DMS 273 treated with DMSO at 0.1 percent for 48 hours (cell line): ENCODE measurements around the gene LEFTY1.
"Not testable (repeated sequence)": the region's sequence is repeated elsewhere in the genome, so short reads cannot be mapped to it uniquely, and the experiment has no call there.

Source experiments
- DNase-seq: peaks from one replicate; lab custom pipeline; 2025; lab: John Stamatoyannopoulos, UW

The LEFTY1 gene, protein sequence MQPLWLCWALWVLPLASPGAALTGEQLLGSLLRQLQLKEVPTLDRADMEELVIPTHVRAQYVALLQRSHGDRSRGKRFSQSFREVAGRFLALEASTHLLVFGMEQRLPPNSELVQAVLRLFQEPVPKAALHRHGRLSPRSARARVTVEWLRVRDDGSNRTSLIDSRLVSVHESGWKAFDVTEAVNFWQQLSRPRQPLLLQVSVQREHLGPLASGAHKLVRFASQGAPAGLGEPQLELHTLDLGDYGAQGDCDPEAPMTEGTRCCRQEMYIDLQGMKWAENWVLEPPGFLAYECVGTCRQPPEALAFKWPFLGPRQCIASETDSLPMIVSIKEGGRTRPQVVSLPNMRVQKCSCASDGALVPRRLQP

DNA sequence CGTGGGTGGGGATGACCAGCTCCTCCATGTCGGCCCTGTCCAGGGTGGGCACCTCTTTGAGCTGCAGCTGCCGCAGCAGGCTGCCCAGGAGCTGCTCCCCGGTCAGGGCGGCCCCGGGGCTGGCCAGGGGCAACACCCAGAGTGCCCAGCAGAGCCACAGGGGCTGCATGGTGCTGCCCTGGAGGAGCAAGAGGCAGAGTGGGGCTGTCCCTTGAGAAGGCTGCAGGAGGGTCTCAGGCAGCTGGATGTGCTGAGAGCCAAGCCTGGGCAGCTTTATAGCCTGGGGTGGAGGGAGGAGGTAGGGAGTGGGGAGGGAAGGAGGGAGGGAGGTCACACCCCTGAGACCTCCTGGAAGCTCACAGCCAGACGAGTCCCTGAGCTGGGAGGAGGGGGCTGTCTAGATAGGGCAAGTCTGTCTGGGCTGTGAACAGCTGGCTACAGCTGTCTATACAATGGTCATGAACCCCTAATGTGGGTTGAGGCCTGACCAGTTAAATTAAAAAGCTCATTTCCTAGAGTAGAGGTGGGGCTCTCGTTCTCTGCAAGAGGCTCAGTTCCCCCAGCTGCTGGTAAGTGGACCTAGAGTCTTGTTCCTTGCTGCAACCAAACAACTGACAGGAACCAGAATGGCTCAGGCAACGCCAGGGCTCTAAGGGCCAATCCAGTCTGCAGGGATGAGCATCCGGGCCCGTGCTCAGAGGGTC is at the start of gene LEFTY1:
Gene LEFTY1 (minus strand): TSS at position 249 of the 704 bp plus-strand sequence. CDS start 80 bp downstream, at position 169.
- no peak for DNase-seq

DNA sequence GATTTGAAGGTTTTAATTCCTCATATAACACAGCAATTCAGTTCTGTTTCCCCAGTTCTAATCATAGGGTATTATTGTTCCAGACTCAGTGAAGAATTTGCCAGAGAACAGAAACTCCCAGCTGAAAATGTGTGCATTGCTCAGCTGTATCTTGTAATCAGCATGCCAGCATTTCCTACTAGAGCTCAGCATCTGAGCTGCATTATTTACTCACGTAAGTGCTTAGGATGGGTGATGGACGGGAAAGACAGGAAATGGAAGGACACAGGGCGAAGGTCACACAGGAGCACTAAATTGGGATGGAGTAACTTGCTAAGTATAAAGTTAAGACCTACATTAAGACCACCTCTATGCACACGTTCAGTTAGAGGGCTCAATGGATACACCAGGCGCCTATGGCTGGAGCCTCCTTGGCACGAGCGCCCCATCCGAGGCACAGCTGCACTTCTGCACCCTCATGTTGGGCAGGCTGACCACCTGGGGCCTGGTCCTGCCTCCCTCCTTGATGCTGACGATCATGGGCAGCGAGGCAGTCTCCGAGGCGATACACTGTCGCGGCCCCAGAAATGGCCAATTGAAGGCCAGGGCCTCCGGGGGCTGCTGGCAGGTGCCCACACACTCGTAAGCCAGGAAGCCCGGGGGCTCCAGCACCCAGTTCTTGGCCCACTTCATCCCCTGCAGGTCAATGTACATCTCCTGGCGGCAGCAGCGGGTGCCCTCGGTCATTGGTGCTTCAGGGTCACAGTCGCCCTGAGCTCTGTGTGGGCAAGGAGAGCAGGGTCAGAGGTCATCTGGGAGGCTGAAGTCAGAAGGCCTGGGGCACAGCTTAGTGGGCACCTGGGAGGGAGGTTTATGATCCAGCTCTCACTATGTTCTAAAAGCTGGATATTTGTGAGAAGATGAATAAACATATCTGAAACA is 48.4 kb upstream of the LEFTY1 start:
- DNase-seq: no peak

DNA sequence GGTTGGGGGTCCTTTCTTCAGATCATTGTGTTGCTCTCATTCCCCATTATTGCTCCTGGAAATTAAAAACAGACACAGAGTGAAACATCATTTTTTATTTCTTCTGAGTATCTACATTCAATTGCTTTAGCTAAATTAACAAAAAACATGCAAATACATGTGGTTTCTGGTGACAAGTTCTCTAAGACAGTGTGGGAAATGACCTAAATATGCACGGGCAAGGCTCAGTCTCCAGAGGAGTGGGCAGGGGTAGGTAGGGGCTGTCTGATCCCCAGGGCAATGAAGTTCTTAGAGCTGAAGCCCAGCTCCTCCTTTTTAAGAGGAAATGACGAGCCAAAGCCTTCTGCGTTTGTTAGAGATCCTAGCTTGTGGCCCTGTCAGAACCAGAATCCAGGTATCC is 47.6 kb upstream of the LEFTY1 start:
- DNase-seq: no peak

DNA sequence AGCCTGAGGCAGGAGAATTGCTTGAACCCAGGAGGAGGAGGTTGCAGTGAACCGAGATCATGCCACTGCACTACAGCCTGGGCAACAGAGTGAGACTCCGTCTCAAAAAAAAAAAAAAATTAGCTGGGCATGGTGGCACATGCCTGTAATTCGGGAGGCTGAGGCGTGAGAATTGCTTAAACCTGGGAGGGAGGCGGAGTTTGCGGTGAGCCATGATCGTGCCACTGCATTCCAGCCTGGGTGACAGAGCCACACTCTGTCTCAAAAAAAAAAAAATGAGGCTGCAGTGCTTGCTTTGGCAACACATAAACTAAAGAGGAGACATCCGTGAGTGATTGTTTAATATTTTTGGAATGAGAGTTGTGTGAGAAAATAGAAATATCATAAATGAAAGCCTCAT is 47.1 kb upstream of the LEFTY1 start:
- DNase-seq: not testable (repeated sequence)

DNA sequence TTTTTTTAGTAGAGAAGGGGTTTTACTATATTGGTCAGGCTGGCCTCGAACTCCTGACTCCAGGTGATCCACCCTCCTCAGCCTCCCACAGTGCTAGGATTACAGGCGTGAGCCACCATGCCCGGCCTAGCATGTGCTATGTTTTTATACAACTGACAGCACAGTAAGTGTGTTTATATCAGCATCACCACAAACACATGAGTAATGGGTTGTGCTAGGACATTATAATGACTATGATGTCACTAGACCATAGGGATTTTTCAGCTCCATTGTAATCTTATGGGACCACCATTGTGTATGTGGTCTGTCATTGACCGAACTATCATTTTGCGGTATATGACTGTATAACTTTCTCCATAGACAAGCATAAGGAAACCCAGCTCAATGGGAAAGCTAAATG is 45.8 kb upstream of the LEFTY1 start:
- no peak for DNase-seq

DNA sequence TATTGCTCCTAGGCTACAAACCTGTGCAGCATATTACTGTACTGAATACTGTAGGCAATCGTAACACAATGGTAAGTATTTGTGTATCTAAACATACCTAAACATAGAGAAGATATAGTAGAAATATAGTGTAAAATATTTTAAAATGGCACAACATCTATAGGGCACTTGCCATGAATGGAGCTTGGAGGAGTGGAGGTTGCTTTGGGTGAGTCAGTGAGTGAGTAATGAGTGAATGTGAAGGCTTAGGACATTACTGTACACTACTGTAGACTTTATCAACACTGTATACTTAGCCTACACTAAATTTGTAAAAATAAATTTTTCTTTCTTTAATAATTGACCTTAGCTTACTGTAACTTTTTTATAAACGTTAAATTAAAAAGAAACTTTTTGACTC is 44.1 kb upstream of the LEFTY1 start:
- DNase-seq: no peak

DNA sequence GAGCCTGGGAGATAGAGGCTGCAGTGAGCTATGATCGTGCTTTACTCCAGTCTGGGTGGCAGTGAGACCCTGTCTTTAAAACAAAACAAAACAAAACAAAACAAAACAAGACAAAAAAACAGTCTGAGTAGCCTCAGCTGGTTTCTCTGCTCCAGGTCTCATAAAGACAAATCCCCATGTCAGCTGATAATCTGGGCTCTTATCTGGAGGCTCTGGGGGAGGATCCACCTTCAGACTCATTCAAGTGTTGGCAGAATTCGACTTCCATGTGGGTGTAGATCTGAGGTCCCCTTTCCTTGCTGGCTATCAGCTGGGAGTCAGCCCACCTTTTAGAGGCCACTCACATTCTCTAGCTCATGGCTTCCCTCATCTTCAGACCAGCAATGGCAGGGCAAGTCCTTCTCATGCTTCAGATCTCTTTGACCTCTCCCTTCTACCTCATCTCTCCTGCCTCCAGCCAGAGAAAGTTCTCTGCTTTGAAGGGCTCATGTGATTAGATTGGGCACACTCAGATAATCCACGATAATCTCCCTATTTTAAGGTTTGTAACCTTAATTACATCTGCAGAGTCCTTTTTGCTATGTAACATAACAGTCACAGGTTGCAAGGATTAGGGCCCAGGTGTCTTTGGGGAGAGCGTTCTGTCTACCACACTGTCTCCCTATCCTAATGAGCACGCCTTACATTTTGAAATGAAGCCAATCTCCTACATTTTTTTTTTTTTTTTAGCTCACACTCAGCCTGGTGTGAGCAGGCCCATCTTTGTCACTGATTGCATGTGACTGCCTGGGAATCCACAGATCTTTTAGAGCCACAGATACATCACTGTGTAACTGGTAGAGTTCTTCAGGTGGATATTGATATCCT is 42.6 kb upstream of the LEFTY1 start:
- no peak for DNase-seq

DNA sequence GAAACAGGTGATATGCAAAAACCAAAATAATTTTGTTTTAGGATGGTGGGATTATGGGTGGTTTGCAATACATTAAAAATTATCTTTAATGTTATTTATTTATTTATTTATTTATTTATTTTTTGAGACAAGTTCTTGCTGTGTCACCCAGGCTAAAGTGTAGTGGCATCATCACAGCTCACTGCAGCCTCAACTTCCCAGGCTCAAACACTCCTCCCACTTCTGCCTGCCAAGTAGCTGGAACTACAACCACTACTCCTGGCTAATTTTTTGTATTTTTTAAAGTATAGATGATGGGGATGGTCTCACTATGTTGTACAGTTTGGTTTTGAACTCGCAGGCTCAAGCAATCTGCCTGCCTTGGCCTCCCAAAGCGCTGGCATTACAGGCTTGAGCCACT is 41.6 kb upstream of the LEFTY1 start:
- DNase-seq: no peak

DNA sequence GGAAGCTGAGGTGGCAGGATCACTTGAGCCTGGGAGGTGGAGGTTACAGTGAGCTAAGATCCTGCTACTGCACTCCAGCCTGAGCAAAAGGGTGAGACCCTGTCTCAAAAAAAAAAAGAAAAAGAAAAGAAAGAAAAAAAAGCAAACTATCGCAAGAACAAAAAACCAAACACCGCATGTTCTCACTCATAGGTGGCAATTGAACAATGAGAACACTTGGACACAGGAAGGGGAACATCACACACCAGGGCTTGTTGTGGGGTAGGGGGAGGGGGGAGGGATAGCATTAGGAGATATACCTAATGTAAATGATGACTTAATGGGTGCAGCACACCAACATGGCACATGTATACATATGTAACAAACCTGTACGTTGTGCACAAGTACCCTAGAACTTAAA is 40.5 kb upstream of the LEFTY1 start:
- DNase-seq: not testable (repeated sequence)

DNA sequence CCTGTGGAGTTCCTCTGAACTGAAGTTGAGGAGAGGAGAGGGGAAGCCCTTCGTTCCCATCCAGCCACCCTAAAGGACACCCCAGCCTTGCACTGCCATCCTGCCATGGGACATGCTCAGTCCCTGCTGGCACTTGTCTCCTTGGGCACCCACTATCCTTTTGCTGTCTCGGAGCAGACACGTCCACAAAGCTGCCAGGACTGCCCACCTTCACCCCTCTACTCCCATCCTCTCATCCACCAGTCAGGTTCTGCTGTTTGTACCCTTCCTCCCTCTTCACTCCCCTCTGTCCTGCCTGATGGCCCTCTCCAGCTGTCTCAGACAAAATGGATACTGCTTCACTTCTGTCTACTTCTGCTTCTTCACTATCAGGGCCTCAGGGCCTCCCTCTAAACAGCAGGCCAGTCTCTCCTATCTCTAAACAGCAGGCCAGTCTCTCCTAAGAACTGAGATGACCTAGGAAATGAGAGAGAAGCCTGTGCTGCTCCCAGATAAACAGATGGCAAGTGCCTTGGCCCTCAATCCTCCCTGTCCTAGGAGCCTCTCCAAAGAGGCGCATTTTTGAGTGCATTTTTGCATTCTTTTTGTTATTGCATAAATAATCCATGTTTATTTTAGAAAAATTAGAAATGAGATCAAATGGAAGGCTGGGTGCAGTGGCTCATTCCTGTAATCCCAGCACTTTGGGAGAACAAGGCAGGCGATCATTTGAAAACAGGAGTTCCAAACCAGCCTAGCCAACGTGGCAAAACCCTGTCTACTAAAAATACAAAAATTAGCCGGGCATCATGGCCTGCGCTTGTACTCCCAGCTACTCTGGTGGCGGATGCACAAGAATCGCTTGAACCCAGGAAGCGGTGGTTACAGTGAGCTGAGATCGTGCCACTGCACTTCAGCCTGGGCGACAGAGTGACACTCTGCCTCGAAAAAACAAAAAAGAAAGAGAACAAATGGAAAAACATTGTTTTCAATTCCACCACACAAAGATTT is 39.5 kb upstream of the LEFTY1 start:
- DNase-seq: peak; percentile 19

DNA sequence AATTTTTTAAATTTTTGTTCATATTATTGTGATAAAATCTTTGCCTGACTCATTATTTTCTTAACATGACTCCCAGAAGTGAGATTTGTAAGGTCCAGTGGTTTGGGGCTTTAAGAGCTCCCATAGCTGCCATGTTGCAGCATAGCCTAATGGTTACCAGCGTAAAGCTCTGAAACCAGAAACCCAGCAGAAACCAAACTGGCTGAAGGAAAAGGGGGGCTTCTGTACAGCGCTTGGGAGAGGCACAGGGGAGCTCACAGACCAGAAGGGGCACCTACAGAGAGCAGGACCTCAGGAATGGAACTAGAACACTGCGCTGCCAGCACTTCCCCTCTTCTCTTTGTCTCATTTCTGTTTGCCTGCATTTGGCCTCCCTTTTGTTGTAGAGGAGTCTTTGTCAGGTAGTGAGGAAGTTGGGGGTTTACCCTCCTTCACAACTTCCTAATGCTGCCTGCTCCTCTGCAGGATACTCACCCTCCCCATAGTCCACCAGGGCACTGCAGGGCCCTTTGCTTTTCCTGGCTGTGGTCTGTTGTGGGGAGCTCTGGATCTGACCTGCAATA is 37.7 kb upstream of the LEFTY1 start:
- DNase-seq: no peak

DNA sequence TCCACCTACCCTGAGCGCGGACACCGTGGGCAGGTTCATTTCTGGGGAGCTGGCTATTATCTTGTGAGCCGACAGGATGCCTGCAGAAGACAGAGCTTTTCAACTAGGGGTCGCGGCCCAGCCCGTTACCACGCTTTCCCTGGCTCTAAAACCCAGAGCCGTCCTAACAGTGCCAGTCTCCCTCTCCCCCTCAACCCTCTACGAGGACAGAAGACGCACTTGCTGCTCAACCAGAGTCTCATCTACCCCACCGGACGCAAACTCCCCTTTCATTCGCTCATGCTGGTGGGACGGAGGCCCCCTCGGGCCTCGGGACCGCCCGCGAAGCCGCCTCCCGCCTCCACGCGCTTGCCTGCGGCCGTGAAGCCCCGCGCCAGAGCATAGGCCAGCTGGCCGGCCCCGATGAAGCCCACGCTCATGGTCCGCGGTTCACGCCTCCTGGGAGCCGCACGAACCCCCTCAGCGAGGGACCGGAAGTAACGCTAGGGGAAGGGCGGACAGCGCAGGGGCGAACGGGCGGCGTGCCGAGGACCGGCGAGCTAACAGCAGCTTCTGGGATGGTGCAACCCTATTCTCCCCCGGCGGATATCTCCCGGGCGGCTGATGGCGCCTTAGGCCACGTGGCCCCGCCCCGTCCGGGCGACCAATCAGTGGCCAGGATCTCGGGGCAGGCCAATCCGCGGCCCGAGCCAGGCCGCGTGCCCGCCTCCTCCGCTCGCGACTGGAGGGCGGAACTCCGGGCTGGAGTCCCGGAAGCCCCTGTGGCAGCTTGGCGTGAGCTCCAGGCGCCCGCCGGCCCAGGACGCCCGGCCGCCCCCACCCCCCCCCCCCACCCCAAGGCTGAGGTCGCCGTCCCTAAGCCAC is 35.0 kb upstream of the LEFTY1 start, which contains the start of gene PYCR2:
Gene PYCR2 (minus strand): TSS at position 559 of the 864 bp plus-strand sequence. CDS start 140 bp downstream, at position 419.
- DNase-seq: peak; percentile 92

DNA sequence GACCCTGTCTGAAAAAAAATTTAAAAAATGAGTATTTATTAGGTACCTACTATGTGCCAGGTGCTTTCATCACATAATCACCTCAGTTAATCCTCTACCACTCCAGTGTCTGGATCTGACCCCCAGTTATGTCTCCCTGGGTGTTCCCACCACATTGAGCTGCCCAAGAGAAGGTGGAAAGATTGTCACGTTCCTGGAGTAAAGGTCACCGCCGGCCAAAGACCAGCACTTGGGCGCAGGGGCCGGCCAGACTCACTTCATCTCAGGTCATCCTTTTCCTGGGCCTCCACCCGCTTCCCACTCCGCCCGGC is 34.4 kb upstream of the LEFTY1 start:
- DNase-seq: no peak

DNA sequence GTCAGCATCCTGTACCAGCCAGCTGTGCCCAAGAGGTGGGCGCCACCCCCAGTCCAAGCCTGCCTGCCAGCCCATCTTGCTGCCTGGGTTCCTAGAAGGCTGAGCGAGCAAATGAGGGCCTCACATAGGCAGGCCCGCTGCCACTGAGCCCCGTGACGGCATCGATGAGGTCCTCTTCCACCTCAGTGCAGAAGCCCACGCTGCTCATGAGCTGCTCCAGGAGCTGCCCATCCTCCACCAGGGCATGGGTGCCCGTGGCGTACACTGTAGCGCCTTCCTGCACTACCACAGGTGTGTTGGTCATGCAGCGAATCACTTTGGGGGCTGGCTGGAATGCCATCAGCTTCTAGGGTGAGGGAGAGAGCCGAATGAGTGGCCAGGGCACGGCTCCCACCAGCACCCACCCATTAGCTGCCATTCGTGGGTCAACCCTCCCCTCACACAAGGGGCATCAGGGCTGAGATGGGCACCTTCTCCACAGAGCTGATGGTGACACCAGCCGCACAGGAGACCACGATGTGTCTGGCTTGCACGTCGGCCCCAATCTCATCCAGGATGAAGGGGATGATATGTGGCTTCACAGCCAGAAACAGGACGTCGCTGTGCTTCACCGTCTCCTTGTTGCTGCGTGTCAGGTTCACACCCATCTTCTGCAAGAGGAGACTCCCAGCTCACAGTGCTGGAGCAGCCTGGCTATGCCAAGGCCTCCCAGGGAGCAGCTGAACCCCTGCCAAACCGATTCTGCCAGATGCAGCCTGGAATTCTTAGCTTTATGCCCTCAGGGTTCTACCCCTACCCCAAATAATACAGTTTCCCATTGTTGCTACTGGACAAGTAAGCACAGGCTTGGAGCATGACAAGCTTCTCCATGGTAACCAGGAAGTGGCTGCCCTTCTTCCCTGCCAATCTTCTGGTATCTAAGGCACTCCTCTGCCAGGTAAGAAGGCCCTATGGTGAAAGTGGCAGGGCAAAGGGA is 33.1 kb upstream of the LEFTY1 start:
- no peak for DNase-seq

DNA sequence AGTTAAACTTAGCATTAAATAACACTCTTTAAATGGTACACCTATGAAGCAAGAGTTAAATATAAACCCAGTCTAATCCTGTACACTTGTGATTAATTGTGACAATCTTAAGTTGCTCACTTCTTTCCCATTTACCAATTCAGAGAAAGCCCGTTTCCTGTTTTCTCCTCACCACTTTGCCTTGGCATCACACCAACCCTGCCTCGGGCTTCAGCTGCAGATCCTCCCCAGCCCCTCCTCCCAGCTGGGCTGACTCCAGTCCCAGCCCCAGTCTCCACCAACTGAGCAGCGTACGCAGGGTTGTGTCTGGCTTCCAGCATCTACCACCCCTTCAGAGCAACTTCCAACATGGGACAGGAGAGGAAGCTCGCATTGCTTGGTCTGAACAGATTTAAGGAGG is 31.0 kb upstream of the LEFTY1 start:
- DNase-seq: no peak

DNA sequence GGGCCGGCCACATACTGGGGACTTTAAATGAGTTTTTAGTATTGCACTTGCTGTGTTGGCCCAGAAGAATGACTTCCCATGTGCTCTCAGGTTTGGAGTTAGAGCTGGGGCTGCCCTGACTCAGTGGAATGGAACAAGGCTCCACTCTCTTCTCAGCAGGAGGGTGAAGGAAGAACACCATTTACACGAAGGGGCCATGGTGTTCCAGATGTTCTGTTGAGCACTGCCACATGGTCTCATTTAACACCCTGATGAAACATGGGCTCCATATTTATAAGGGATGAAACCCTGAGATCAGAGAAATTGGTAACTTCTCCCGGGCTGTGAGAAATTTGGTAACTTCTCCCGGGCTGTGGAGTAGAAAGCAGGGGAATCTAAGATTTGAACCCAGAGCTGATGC is 29.3 kb upstream of the LEFTY1 start:
- no peak for DNase-seq

DNA sequence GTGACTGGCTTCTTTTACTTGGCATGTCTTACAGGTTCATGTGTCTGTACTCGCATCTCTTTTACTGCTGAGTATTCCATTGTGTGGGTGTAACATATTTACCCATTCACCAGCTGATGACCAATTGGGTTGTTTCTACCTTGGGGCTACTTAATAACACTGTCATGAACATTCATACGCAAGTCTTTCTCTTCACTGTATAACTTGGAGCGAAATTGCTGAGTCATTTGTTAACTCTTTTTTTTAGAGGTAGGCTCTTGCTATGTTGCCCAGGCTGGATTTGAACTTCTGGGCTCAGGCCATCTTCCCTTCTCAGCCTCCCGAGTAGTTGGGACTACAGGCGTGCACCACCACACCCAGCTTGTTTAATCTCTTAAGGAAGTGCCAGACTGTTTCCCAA is 28.6 kb upstream of the LEFTY1 start:
- no peak for DNase-seq

DNA sequence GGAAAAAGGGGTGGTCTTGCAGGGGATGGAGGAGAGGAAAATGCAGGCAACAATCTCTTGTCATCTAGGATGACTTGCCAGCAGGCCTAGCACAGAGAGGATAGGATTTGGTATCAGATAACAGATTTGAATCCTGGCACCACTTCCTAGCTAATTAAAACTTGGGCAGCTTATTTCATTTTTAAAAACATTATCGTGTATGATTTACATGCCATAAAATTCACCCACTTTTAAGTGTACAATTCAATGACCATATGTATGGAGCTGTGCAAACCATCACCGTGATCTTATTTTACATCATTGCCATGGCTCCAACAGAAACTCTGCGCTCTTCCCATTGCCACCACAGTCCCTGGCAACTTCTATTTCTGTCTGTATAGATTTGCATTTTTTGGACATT is 28.2 kb upstream of the LEFTY1 start:
- DNase-seq: no peak
